Astrocyte (in vitro differentiated cells and primary cell): ENCODE measurements around the gene KANSL3. TPM values are rescaled to one million over a fixed set of nuclear protein-coding genes. Genes with fewer than 3 reads are reported as not detected.

Source experiments
- DNase-seq: peaks from one replicate; pipeline ENCODE4 v3.0.0-alpha.2; 2010; ENCODE audit warnings: low read depth
- FAIRE-seq: peaks from 2 replicates; lab custom pipeline; 2011; peaks lifted over from hg19 to GRCh38; lab: Jason Lieb, UNC
- H2AFZ ChIP-seq: 2 replicates; pipeline ENCODE4 v1.6.0; 2012; ENCODE audit warnings: low read depth, low read length, inconsistent platforms
- H3K27ac ChIP-seq: 2 replicates; pipeline ENCODE4 v1.5.1; 2011; ENCODE audit warnings: low read depth, low read length, inconsistent platforms
- H3K27me3 ChIP-seq: 2 replicates; pipeline ENCODE4 v1.6.0; 2011; ENCODE audit warnings: low read length, inconsistent platforms; ENCODE audit not compliant: insufficient read depth
- H3K36me3 ChIP-seq: 2 replicates; pipeline ENCODE4 v1.5.1; 2011; ENCODE audit warnings: low read length, inconsistent platforms; ENCODE audit not compliant: insufficient read depth
- H3K4me1 ChIP-seq: 2 replicates; pipeline ENCODE4 v1.5.1; 2011; ENCODE audit warnings: low read length, inconsistent platforms; ENCODE audit not compliant: insufficient read depth
- H3K4me2 ChIP-seq: 2 replicates; pipeline ENCODE4 v1.6.0; 2012; ENCODE audit warnings: low read length, inconsistent platforms
- H3K4me3 ChIP-seq: 2 replicates; pipeline ENCODE4 v1.5.1; 2011; ENCODE audit warnings: low read depth, mild to moderate bottlenecking, low read length, inconsistent platforms; ENCODE audit not compliant: insufficient read depth
- H3K79me2 ChIP-seq: 2 replicates; pipeline ENCODE4 v1.6.0; 2012; ENCODE audit warnings: mild to moderate bottlenecking, low read length, inconsistent platforms; ENCODE audit not compliant: insufficient read depth
- H3K9ac ChIP-seq: 2 replicates; pipeline ENCODE4 v1.6.0; 2012; ENCODE audit warnings: mild to moderate bottlenecking, low read length, inconsistent platforms
- H3K9me3 ChIP-seq: 2 replicates; pipeline ENCODE4 v1.5.1; 2012; ENCODE audit warnings: low read depth, mild to moderate bottlenecking, low read length, inconsistent platforms; ENCODE audit not compliant: insufficient read depth
- H4K20me1 ChIP-seq: 2 replicates; pipeline ENCODE4 v1.6.0; 2012; ENCODE audit warnings: low read length, inconsistent platforms; ENCODE audit not compliant: insufficient read depth
- H3K27ac Mint-ChIP-seq: one replicate; pipeline ENCODE4 v1.8.0; 2021; ENCODE audit warnings: mild to moderate bottlenecking, mixed read lengths; ENCODE audit not compliant: unreplicated experiment
- H3K27me3 Mint-ChIP-seq: one replicate; pipeline ENCODE4 v1.8.0; 2021; ENCODE audit warnings: low read depth, mixed read lengths; ENCODE audit not compliant: unreplicated experiment
- H3K36me3 Mint-ChIP-seq: one replicate; pipeline ENCODE4 v1.8.0; 2021; ENCODE audit warnings: low read depth, mixed read lengths; ENCODE audit not compliant: unreplicated experiment
- H3K4me1 Mint-ChIP-seq: one replicate; pipeline ENCODE4 v1.8.0; 2021; ENCODE audit warnings: low read depth, mixed read lengths; ENCODE audit not compliant: unreplicated experiment
- H3K4me3 Mint-ChIP-seq: one replicate; pipeline ENCODE4 v1.8.0; 2021; ENCODE audit warnings: mild to moderate bottlenecking, moderate library complexity, mixed read lengths; ENCODE audit not compliant: unreplicated experiment
- H3K9me3 Mint-ChIP-seq: one replicate; pipeline ENCODE4 v1.8.0; 2021; ENCODE audit warnings: mild to moderate bottlenecking, mixed read lengths; ENCODE audit not compliant: unreplicated experiment
- EZH2 ChIP-seq: IDR thresholded peaks from 2 replicates; pipeline ENCODE4 v1.6.1; 2012; ENCODE audit warnings: mild to moderate bottlenecking, low read length, inconsistent platforms; ENCODE audit not compliant: insufficient read depth
- total RNA-seq: library from RNA; stranded (reverse); gene quantifications from 2 replicates; pipeline ENCODE4 v1.2.1, GENCODE V29; 2021
- TF ChIP-seq, protein P1 (sequence below): IDR thresholded peaks from 2 replicates; pipeline ENCODE4 v1.5.1; 2011; ENCODE audit warnings: low read depth, mild to moderate bottlenecking, inconsistent platforms, low read length, moderate library complexity; ENCODE audit not compliant: insufficient read depth

KANSL3 gene
- total RNA-seq, 1 donor from 2014 or later, result 26.7 TPM

DNA sequence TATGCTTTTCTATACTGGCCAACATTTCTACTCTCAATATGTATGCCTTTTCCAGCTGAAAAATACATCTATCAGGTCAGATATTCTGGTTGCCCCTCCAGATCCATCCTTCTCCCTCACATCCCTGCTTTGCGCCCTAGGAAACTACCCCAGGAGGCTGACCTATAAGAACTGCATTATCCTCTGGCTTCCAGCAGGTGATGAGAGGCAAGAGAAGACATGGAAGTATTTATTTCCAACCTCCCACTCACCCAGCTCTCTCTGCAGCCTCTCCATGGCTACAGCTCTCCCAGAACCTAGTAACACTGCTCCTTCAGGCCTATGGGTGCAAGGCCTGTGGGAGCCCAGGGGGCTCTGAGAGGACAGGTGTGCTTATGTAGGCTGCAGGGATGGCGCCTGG lies 58.7 kb downstream of the KANSL3 start:
- peaks cover 1% of the 10 kb centered on the region for H3K9me3 Mint-ChIP-seq
- FAIRE-seq, result no peak

DNA sequence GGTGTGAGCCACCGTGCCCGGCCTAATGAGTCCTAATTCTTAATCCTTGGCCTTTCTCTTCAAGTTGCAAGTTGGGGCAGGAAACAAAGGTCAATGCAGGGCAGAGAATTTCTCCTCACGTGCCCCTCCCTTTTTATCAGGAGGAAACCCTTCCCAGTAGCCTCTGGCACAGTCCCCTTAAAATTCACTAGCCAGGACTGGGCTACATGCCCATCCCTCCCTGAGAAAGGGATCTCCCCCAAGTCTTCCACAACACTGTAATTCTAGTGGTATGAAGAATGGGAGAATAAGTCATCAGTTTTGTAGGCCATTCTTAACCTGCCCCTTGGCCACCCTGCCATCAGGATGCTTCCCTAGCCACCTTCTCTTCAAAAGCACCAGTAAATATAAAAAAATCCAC lies 59.4 kb downstream of the KANSL3 start:
- Histone ChIP-seq H3K27ac (no peak overlapping the region), H3K9me3 (no peaks in the 10 kb centered on the region), H3K27me3 (no peaks in the 10 kb centered on the region), H3K9ac (no peak overlapping the region), H4K20me1 (no peaks in the 10 kb centered on the region), H3K4me2 (no peak overlapping the region), H2AFZ (no peak overlapping the region), H3K4me3 (no peak overlapping the region), H3K36me3 (no peaks in the 10 kb centered on the region), H3K79me2 (no peaks in the 10 kb centered on the region), H3K4me1 (no peaks in the 10 kb centered on the region)
- H3K36me3 Mint-ChIP-seq, result peaks cover 3% of the 10 kb centered on the region
- TF ChIP-seq, protein P1, sequence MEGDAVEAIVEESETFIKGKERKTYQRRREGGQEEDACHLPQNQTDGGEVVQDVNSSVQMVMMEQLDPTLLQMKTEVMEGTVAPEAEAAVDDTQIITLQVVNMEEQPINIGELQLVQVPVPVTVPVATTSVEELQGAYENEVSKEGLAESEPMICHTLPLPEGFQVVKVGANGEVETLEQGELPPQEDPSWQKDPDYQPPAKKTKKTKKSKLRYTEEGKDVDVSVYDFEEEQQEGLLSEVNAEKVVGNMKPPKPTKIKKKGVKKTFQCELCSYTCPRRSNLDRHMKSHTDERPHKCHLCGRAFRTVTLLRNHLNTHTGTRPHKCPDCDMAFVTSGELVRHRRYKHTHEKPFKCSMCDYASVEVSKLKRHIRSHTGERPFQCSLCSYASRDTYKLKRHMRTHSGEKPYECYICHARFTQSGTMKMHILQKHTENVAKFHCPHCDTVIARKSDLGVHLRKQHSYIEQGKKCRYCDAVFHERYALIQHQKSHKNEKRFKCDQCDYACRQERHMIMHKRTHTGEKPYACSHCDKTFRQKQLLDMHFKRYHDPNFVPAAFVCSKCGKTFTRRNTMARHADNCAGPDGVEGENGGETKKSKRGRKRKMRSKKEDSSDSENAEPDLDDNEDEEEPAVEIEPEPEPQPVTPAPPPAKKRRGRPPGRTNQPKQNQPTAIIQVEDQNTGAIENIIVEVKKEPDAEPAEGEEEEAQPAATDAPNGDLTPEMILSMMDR, result no peak
- no peak for TF ChIP-seq EZH2
- H3K4me3 Mint-ChIP-seq, result no peak overlapping the region
- H3K27ac Mint-ChIP-seq, result no peak overlapping the region
- peaks cover 1% of the 10 kb centered on the region for H3K9me3 Mint-ChIP-seq
- no peak for FAIRE-seq
- DNase-seq, result no peak
- H3K27me3 Mint-ChIP-seq, result no peaks in the 10 kb centered on the region
- H3K4me1 Mint-ChIP-seq, result peaks cover 3% of the 10 kb centered on the region

More for the DNA sequence above, 58.7 kb downstream of the KANSL3 start:
- Histone ChIP-seq H3K36me3 (no peaks in the 10 kb centered on the region), H3K27me3 (no peaks in the 10 kb centered on the region), H3K4me1 (no peaks in the 10 kb centered on the region), H3K9ac (no peak overlapping the region), H3K4me2 (no peak overlapping the region), H4K20me1 (no peaks in the 10 kb centered on the region), H3K79me2 (no peaks in the 10 kb centered on the region), H2AFZ (no peak overlapping the region), H3K9me3 (no peaks in the 10 kb centered on the region), H3K4me3 (no peak overlapping the region), H3K27ac (no peak overlapping the region)
- TF ChIP-seq, protein P1, result no peak
- TF ChIP-seq EZH2, result no peak
- H3K27ac Mint-ChIP-seq, result no peak overlapping the region
- H3K4me3 Mint-ChIP-seq, result no peak overlapping the region
- DNase-seq, result no peak
- H3K27me3 Mint-ChIP-seq, result no peaks in the 10 kb centered on the region
- peaks cover 3% of the 10 kb centered on the region for H3K36me3 Mint-ChIP-seq
- peaks cover 6% of the 10 kb centered on the region for H3K4me1 Mint-ChIP-seq

DNA sequence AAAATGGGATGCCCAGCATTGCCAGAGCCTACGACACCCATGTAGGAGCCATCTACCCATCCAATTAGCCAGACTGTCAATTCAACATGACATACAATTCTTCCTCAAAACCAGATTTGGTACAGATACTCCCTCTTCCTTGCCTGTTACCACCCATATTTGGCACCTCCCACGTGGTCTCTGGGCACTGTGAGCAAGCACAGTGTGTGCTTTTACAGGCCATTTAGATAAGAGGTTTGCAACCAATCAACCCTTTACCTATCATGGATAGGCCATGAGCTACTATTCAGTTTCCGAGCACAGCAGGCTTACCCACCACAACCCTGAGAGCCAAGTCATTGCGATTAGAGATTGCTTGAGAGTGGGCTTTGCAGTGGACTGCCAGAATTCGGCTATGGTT lies 60.6 kb downstream of the KANSL3 start:
- TF ChIP-seq, protein P1, result no peak
- no peak for TF ChIP-seq EZH2
- no peak overlapping the region for H3K4me3 ChIP-seq
- H3K9me3 ChIP-seq, result no peaks in the 10 kb centered on the region
- no peak overlapping the region for H3K27ac Mint-ChIP-seq
- FAIRE-seq (no peak), DNase-seq (no peak)
- no peak overlapping the region for H2AFZ ChIP-seq
- no peak overlapping the region for H3K27ac ChIP-seq
- no peak overlapping the region for H3K4me2 ChIP-seq
- no peaks in the 10 kb centered on the region for H4K20me1 ChIP-seq
- H3K36me3 Mint-ChIP-seq, result peaks cover 3% of the 10 kb centered on the region
- no peaks in the 10 kb centered on the region for H3K27me3 Mint-ChIP-seq
- no peaks in the 10 kb centered on the region for H3K4me1 ChIP-seq
- H3K27me3 ChIP-seq, result no peaks in the 10 kb centered on the region
- H3K4me3 Mint-ChIP-seq, result no peak overlapping the region
- H3K9ac ChIP-seq, result no peak overlapping the region
- H3K9me3 Mint-ChIP-seq, result peaks cover 1% of the 10 kb centered on the region
- H3K79me2 ChIP-seq, result no peaks in the 10 kb centered on the region
- peaks cover 3% of the 10 kb centered on the region for H3K4me1 Mint-ChIP-seq
- H3K36me3 ChIP-seq, result no peaks in the 10 kb centered on the region
